Tibial nerve (tissue), 4 donors: Measurements from ENCODE around the gene MAP3K20. TPM values are rescaled to one million over a fixed set of nuclear protein-coding genes. Genes with fewer than 3 reads are reported as not detected.
"Not testable (repeated sequence)": the region's sequence is repeated elsewhere in the genome, so short reads cannot be mapped to it uniquely, and the experiment has no call there.

Experiments used
- DNase-seq, 2 donors: peaks; one replicate each; pipeline ENCODE4 v3.0.0-alpha.2; 2019; ENCODE audit warnings: low spot score in 2 of 2
- H3K27ac ChIP-seq, 4 donors: fragments of 200-600 bp; sonication (generic) in 3 of 4; one replicate each; pipeline ENCODE4 v1.5.1; 2017 to 2019; ENCODE audit warnings: mild to moderate bottlenecking in 1 of 4
- H3K27me3 ChIP-seq, 2 donors: fragments of 200-600 bp; sonication (generic) in 1 of 2; one replicate each; pipeline versions ENCODE4 v1.5.1 to v1.6.0; 2017 to 2019
- H3K36me3 ChIP-seq, 3 donors: fragments of 200-600 bp; sonication (generic); one replicate each; pipeline ENCODE4 v1.5.1; 2018 to 2019
- H3K4me1 ChIP-seq, 4 donors: fragments of 200-600 bp; sonication (generic) in 3 of 4; one replicate each; pipeline ENCODE4 v1.5.1; 2017 to 2019
- H3K4me3 ChIP-seq, 4 donors: fragments of 200-600 bp; sonication (generic) in 3 of 4; one replicate each; pipeline ENCODE4 v1.5.1; 2017 to 2019; ENCODE audit warnings: mild to moderate bottlenecking in 1 of 4, moderate library complexity in 1 of 4
- H3K9me3 ChIP-seq, 4 donors: fragments of 200-600 bp; sonication (generic) in 3 of 4; one replicate each; pipeline ENCODE4 v1.5.1; 2017 to 2019
- EP300 ChIP-seq, 2 donors: sonication (generic); formaldehyde crosslinking; IDR thresholded peaks; one replicate each; pipeline ENCODE4 v1.6.1; 2017; ENCODE audit warnings: antibody characterized with exemption in 2 of 2, mild to moderate bottlenecking in 1 of 2
- POLR2A ChIP-seq, 2 donors: fragments of 450-650 bp; IDR thresholded peaks; one replicate each; pipeline ENCODE4 v1.6.1; 2017; ENCODE audit warnings: antibody characterized with exemption in 2 of 2, mild to moderate bottlenecking in 2 of 2, moderate library complexity in 2 of 2
- WGBS, 2 donors: methylation state at CpG; one replicate each; pipeline ENCODE4 v1.1.5; 2018; 5-methylcytosine and 5-hydroxymethylcytosine counted together
- total RNA-seq, 4 donors: library from RNA; depleted of rRNA; stranded (reverse); fragments of >200 nt; gene quantifications; one replicate each; pipeline ENCODE4 v1.1.0, GENCODE V29; 2016
- TF ChIP-seq, protein P1 (sequence below), 5 experiments: fragments of 200-600 bp in 3 of 5; fragments of 450-650 bp in 2 of 5; sonication (generic) in 3 of 5; IDR thresholded peaks; one replicate each; pipeline ENCODE4 v1.5.1; 2016 to 2019; ENCODE audit warnings: antibody characterized with exemption in 5 of 5, mild to moderate bottlenecking in 3 of 5, moderate library complexity in 2 of 5

The MAP3K20 gene
- total RNA-seq, 4 donors from 2014 or later = 21.9 to 32.6 (median 23.2) TPM

GRCh38 chr2:173122936-173123335, 47.3 kb downstream of the MAP3K20 start:
- no peak for DNase-seq
- Histone ChIP-seq H3K27ac (no peak overlapping the region), H3K9me3 (no peaks in the 10 kb centered on the region), H3K4me3 (no peak overlapping the region), H3K4me1 (peaks cover 0 to 10% (median 0%) of the 10 kb centered on the region in 4 donors), H3K36me3 (peaks cover 0 to 9% (median 0%) of the 10 kb centered on the region in 3 donors), H3K27me3 (no peaks in the 10 kb centered on the region)
- TF ChIP-seq POLR2A (IDR thresholded peaks at IDR 0.05) (no peak), EP300 (IDR thresholded peaks at IDR 0.05) (no peak)
- TF ChIP-seq, protein P1, sequence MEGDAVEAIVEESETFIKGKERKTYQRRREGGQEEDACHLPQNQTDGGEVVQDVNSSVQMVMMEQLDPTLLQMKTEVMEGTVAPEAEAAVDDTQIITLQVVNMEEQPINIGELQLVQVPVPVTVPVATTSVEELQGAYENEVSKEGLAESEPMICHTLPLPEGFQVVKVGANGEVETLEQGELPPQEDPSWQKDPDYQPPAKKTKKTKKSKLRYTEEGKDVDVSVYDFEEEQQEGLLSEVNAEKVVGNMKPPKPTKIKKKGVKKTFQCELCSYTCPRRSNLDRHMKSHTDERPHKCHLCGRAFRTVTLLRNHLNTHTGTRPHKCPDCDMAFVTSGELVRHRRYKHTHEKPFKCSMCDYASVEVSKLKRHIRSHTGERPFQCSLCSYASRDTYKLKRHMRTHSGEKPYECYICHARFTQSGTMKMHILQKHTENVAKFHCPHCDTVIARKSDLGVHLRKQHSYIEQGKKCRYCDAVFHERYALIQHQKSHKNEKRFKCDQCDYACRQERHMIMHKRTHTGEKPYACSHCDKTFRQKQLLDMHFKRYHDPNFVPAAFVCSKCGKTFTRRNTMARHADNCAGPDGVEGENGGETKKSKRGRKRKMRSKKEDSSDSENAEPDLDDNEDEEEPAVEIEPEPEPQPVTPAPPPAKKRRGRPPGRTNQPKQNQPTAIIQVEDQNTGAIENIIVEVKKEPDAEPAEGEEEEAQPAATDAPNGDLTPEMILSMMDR (IDR thresholded peaks at IDR 0.05) = no peak
- WGBS, 2 donors = 94 to 97% methylated on average over 1 of the region's 1 CpG

GRCh38 chr2:173124441-173124840, 48.8 kb downstream of the MAP3K20 start:
- Histone ChIP-seq H3K27me3 (no peaks in the 10 kb centered on the region), H3K4me1 (peaks cover 0 to 6% (median 0%) of the 10 kb centered on the region in 4 donors), H3K36me3 (peaks cover 0 to 9% (median 0%) of the 10 kb centered on the region in 3 donors), H3K27ac (no peak overlapping the region), H3K9me3 (no peaks in the 10 kb centered on the region), H3K4me3 (no peak overlapping the region)
- WGBS, 2 donors = 87 to 93% methylated on average over 3 of the region's 3 CpGs
- DNase-seq = no peak
- TF ChIP-seq POLR2A (IDR thresholded peaks at IDR 0.05) = no peak
- TF ChIP-seq, protein P1 (IDR thresholded peaks at IDR 0.05) = no peak
- no peak for TF ChIP-seq EP300 (IDR thresholded peaks at IDR 0.05)

- Histone ChIP-seq H3K9me3 (no peaks in the 10 kb centered on the region), H3K4me3 (no peak overlapping the region), H3K27ac (no peak overlapping the region), H3K36me3 (peaks cover 0 to 9% (median 0%) of the 10 kb centered on the region in 3 donors), H3K27me3 (no peaks in the 10 kb centered on the region), H3K4me1 (peaks cover 0 to 5% (median 0%) of the 10 kb centered on the region in 4 donors)
- no peak for DNase-seq
- TF ChIP-seq EP300 (IDR thresholded peaks at IDR 0.05) = no peak
- TF ChIP-seq POLR2A (IDR thresholded peaks at IDR 0.05) = no peak
- TF ChIP-seq, protein P1 (IDR thresholded peaks at IDR 0.05) = no peak
- WGBS, 2 donors = 52 to 72% methylated on average over 1 of the region's 1 CpG
Observed at GRCh38 chr2:173126819-173127218, 51.2 kb downstream of the MAP3K20 start.

- H3K4me3 ChIP-seq, DNase-seq: not testable (repeated sequence)
Observed at GRCh38 chr2:173128132-173128531, 52.5 kb downstream of the MAP3K20 start.

GRCh38 chr2:173130496-173131465, 55.1 kb downstream of the MAP3K20 start:
- DNase-seq = no peak
- WGBS, 2 donors = 39 to 40% methylated on average over 6 of the region's 6 CpGs
- TF ChIP-seq EP300 (IDR thresholded peaks at IDR 0.05) (no peak), POLR2A (IDR thresholded peaks at IDR 0.05) (no peak)
- TF ChIP-seq, protein P1 (IDR thresholded peaks at IDR 0.05) = no peak

More at GRCh38 chr2:173128132-173128531, 52.5 kb downstream of the MAP3K20 start:
- not testable (repeated sequence) for H3K27me3 ChIP-seq, H3K4me1 ChIP-seq, H3K36me3 ChIP-seq, H3K9me3 ChIP-seq, H3K27ac ChIP-seq
- WGBS, 2 donors = 88 to 99% methylated on average over 5 of the region's 5 CpGs

More at GRCh38 chr2:173130496-173131465, 55.1 kb downstream of the MAP3K20 start:
- Histone ChIP-seq H3K4me1 (peaks cover 0 to 5% (median 0%) of the 10 kb centered on the region in 4 donors), H3K4me3 (no peak overlapping the region), H3K27ac (no peak overlapping the region), H3K36me3 (no peaks in the 10 kb centered on the region), H3K9me3 (no peaks in the 10 kb centered on the region), H3K27me3 (no peaks in the 10 kb centered on the region)
